ENCODE data around the gene PIK3R6. TPM values are rescaled to one million over a fixed set of nuclear protein-coding genes. Genes with fewer than 3 reads are reported as not detected.

PIK3R6 gene
- total RNA-seq, 1 experiment from 2014 or later: not detected

GRCh38 chr17:8855477-8856204, 11.8 kb downstream of the PIK3R6 start:
- no peak overlapping the region for H2BK5ac ChIP-seq (ENCODE audit: insufficient read length, low read length)
- no peaks in the 10 kb centered on the region for H3K79me2 ChIP-seq (ENCODE audit: insufficient read depth, low read length)
- H3K4me1 ChIP-seq (ENCODE audit: insufficient read depth, low read length): peaks cover 8% of the 10 kb centered on the region; the same call in 1 of the 2 replicates
- H2BK20ac ChIP-seq (ENCODE audit: low read depth, low read length, poor library complexity, severe bottlenecking): no peak overlapping the region
- H3K56ac ChIP-seq (ENCODE audit: insufficient read length, low read depth, low read length): peak overlapping the region; percentile 33
- WGBS (ENCODE audit: extremely low coverage, insufficient read length, low lambda C conversion rate): no CpG with 5 or more reads among the region's 17 CpGs
- no peak overlapping the region for H2BK120ac ChIP-seq (ENCODE audit: low read depth, low read length, poor library complexity, severe bottlenecking)
- H3K9me3 ChIP-seq (ENCODE audit: control insufficient read depth, low read depth, low read length): no peaks in the 10 kb centered on the region
- H3K79me1 ChIP-seq (ENCODE audit: insufficient read depth, low read depth, low read length, poor library complexity, severe bottlenecking): no peaks in the 10 kb centered on the region
- H3K18ac ChIP-seq (ENCODE audit: insufficient read length, low read depth, low read length): no peak overlapping the region
- no peak overlapping the region for H4K8ac ChIP-seq (replicated peaks; ENCODE audit: insufficient read length, low read depth, low read length)
- H2BK12ac ChIP-seq (ENCODE audit: insufficient read length, low read depth, low read length): no peak overlapping the region
- no peak overlapping the region for H3T11ph ChIP-seq (ENCODE audit: low read length)
- no peak overlapping the region for H3K4me2 ChIP-seq (ENCODE audit: insufficient read depth, insufficient read length, low read length)
- H3K23me2 ChIP-seq (ENCODE audit: insufficient read length, low read depth, low read length, poor library complexity, severe bottlenecking): no peaks in the 10 kb centered on the region
- no peak overlapping the region for H3K27ac ChIP-seq (ENCODE audit: insufficient read length, low read depth, low read length)
- Mint-ChIP-seq H3K4me1 (peaks cover 24 to 28% of the 10 kb centered on the region in 2 experiments), H3K9me3 (no peaks in the 10 kb centered on the region; a peak in 2 of 5 replicates), H3K36me3 (ENCODE audit: insufficient read depth in 1 of 3, low read depth in 3 of 3) (no peaks in the 10 kb centered on the region), H3K27ac (no peak overlapping the region), H3K4me3 (no peak overlapping the region), H3K27me3 (ENCODE audit: low read depth) (no peaks in the 10 kb centered on the region)
- H4K5ac ChIP-seq (ENCODE audit: insufficient read length, low read depth, low read length): no peak overlapping the region
- no peak overlapping the region for H2BK15ac ChIP-seq (ENCODE audit: low read depth, low read length)
- H4K91ac ChIP-seq (ENCODE audit: insufficient read length, low read depth, low read length): no peak overlapping the region
- H2AK5ac ChIP-seq (ENCODE audit: insufficient read length, low read length): no peak overlapping the region
- no peaks in the 10 kb centered on the region for H4K20me1 ChIP-seq (ENCODE audit: control insufficient read depth, insufficient read depth, insufficient read length)
- no peak overlapping the region for H3K4ac ChIP-seq (ENCODE audit: low read depth, low read length)
- no peak overlapping the region for H2AFZ ChIP-seq (ENCODE audit: low read length)
- H3K23ac ChIP-seq (ENCODE audit: insufficient read length, low read depth, low read length): no peak overlapping the region
- DNase-seq: no peak
- H3K14ac ChIP-seq (ENCODE audit: insufficient read depth, low read length): no peak overlapping the region
- H3K9ac ChIP-seq (ENCODE audit: extremely low read depth, insufficient read length, low read length): no peak overlapping the region
- no peaks in the 10 kb centered on the region for H3K27me3 ChIP-seq (ENCODE audit: insufficient read depth, low read length)
- no peak for TF ChIP-seq CTCF (conservative IDR thresholded peaks at IDR 0.05)
